A673 (cell line): ENCODE results near the gene NUBPL.

Source experiments
- CTCF ChIP-seq: fragments of 300-800, 200-600 bp; sonication (generic); conservative IDR thresholded peaks from 2 replicates; pipeline ENCODE4 v1.5.1; 2017; ENCODE audit warnings: low read depth, mild to moderate bottlenecking, antibody characterized with exemption, low read length, moderate library complexity, mixed read lengths
- EZH2 ChIP-seq: fragments of 200-600 bp; sonication (generic); IDR thresholded peaks from 2 replicates; pipeline ENCODE4 v1.6.1; 2017; ENCODE audit warnings: borderline replicate concordance, low read depth, mild to moderate bottlenecking, mixed read lengths, antibody characterized with exemption, low read length; ENCODE audit not compliant: poor library complexity, severe bottlenecking

GRCh38 chr14:31881531-31882310 lies 320.5 kb downstream of the NUBPL start:
- TF ChIP-seq CTCF (no peak), EZH2 (no peak)
